Activated effector memory CD4-positive, alpha-beta T cell treated with anti-CD3 and anti-CD28 coated beads, Interleukin-2, amount 50 U/mL, for 16 hours (primary cell): ENCODE results near the gene CCDC134.
A peak's percentile ranks its signal among the peaks of the same experiment; 100 is the strongest.

Experiments
- DNase-seq: peaks from one replicate; pipeline ENCODE4 v3.0.0-alpha.2; 2020

CCDC134 gene

GRCh38 chr22:41787331-41787730 is 13.1 kb upstream of the CCDC134 start:
- no peak for DNase-seq

GRCh38 chr22:41793871-41794270 is 6.6 kb upstream of the CCDC134 start:
- no peak for DNase-seq

GRCh38 chr22:41798736-41799135 is 1.7 kb upstream of the CCDC134 start:
- no peak for DNase-seq

GRCh38 chr22:41799486-41800347 is 762 bp upstream of the CCDC134 start:
- DNase-seq = no peak

GRCh38 chr22:41801147-41801819 is 804 bp downstream of the CCDC134 start:
- DNase-seq = no peak

- no peak for DNase-seq
Observed at GRCh38 chr22:41801886-41802285, 1.4 kb downstream of the CCDC134 start.

- DNase-seq = no peak
Observed at GRCh38 chr22:41805639-41806038, 5.2 kb downstream of the CCDC134 start.

GRCh38 chr22:41808400-41808799 is 7.9 kb downstream of the CCDC134 start:
- DNase-seq = no peak

- DNase-seq = no peak
Observed at GRCh38 chr22:41810022-41810421, 9.5 kb downstream of the CCDC134 start.

GRCh38 chr22:41812805-41813545 is 12.5 kb downstream of the CCDC134 start:
- DNase-seq = no peak

GRCh38 chr22:41813726-41814410 is 13.4 kb downstream of the CCDC134 start:
- no peak for DNase-seq

GRCh38 chr22:41815716-41816115 is 15.2 kb downstream of the CCDC134 start:
- DNase-seq = no peak

GRCh38 chr22:41816241-41816640 is 15.8 kb downstream of the CCDC134 start:
- DNase-seq = no peak

- no peak for DNase-seq
Observed at GRCh38 chr22:41816871-41817270, 16.4 kb downstream of the CCDC134 start.

GRCh38 chr22:41818011-41818410 is 17.5 kb downstream of the CCDC134 start:
- DNase-seq = no peak

- no peak for DNase-seq
Observed at GRCh38 chr22:41818596-41818995, 18.1 kb downstream of the CCDC134 start.

GRCh38 chr22:41819257-41819656 is 18.8 kb downstream of the CCDC134 start:
- DNase-seq = no peak

- no peak for DNase-seq
Observed at GRCh38 chr22:41820447-41820846, 20.0 kb downstream of the CCDC134 start.

GRCh38 chr22:41821471-41822316 is 21.2 kb downstream of the CCDC134 start:
- no peak for DNase-seq

- peak; percentile 74 for DNase-seq
Observed at GRCh38 chr22:41822317-41823057, 22.0 kb downstream of the CCDC134 start.

GRCh38 chr22:41823797-41824196 is 23.3 kb downstream of the CCDC134 start:
- DNase-seq = no peak
